CD4-positive, alpha-beta T cell treated with Interleukin-6 at 100 ng/mL for 8 hours (primary cell): Measurements from ENCODE around the gene MRPS18A.
"Not testable (repeated sequence)": the region's sequence is repeated elsewhere in the genome, so short reads cannot be mapped to it uniquely, and the experiment has no call there.

Source experiments
- DNase-seq: peaks from one replicate; pipeline ENCODE4 v3.0.0-alpha.2; 2020; ENCODE audit warnings: mixed read lengths, low spot score

Gene MRPS18A

DNA sequence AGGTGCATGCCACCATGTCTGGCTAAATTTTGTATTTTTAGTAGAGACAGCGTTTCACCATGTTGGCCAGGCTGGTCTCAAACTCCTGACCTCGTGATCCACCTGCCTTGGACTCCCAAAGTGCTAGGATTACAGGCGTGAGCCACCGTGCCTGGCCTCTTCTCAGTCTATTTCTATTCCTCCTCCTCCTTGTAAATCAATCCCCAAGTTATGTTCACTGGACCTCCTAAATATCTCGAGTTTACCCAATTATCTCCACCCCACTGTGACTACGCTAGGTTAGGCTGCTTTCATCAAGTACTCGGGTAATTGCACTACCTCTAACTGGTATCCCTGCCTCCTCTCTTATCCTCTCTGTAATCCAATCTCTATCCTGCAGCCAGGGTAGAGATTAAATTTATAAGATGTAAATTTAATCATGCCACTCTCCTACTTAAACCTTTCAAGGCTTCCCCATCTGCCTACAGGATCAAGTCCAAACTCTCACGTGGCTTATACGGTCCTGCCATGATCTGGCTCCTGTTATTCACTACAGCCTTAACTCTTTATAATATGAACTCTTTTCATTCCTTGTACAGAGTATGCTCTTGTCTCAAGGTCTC lies 52.8 kb downstream of the MRPS18A start:
- DNase-seq, result no peak

DNA sequence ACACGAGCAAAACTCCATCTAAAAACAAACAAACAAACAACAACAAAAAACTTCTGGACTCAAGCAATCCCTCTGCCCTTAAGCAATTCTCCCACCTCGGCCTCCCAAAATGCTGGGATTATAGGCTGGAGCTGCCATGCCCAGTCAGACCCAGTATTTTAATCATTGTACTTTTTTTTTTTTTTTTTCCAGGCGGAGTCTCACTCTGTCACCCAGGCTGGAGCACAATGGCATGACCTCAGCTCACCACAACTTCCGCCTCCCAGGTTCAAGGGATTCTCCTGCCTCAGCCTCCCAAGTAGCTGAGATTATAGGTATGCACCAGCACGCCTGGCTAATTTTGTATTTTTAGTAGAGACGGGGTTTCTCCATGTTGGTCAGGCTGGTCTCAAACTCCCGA lies 54.6 kb downstream of the MRPS18A start:
- not testable (repeated sequence) for DNase-seq

- no peak for DNase-seq
These were observed 56.5 kb downstream of the MRPS18A start for GRCh38 chr6:43630980-43631619.

GRCh38 chr6:43629505-43630300 lies 57.9 kb downstream of the MRPS18A start:
- DNase-seq, result peak; percentile 92

DNA sequence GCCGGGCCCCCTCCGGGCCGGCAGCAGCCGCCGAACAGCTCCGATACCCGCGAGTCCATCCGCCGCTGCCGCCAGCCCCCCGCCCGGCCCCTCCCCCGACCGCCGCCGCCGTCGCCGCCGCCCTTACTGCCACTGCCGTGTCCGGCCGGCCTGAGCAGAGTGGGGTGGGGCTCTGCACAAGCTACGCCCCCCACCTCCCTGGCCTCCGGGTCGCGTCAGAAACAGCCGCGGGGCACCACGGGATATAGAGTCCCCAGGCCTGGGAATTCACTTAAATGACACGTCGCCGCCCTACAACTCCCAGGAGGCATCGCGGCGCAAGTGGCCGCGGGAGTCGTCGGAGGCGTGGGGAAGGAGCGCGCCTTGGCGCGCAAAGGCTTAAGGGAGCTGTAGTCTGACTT lies 58.5 kb downstream of the MRPS18A start, which contains the start of gene GTPBP2:
Gene GTPBP2 (minus strand): TSS at position 161 of the 401 bp plus-strand sequence. CDS start 102 bp downstream, at position 59.
- DNase-seq, result peak; percentile 95

DNA sequence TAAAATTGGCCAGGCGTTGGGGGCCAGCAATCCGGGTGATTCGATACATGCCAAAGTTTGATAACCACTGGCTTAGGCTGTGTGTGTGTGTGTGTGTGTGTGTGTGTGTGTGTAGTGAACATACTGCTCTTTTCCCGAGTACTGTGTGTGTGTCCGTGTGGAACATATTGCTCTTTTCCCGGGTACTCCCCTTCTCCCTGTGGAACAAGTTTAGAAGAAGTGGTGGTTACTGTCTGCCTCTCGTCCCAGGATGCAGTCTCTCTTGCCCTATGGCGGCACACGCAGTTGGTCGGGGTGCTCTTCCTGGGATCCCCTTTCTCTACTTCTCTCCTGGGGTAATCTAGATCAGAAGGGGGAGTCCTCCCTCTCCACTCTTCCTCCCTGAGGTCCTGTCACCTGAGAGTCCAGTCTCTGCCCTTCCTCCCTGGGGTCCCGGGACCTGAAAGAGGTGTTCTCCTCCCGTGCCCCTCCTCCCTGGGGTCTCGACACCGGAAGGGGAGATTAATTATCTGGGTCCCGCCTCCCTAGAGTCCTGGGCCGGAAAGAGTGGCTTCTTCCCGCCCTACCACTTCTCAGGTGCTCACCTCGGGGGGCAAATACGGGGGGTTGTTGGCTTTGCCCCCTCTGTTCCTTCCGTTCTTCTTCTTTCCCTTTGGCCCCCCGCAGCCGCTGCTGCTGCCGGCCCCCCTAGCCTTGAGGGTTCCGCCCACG lies 59.0 kb downstream of the MRPS18A start:
- peak; percentile 48 for DNase-seq

- DNase-seq, result no peak
These were observed 60.4 kb downstream of the MRPS18A start for GRCh38 chr6:43627008-43627825.

- DNase-seq, result no peak
These were observed 62.1 kb downstream of the MRPS18A start for GRCh38 chr6:43625393-43625992.

- DNase-seq, result no peak
These were observed 62.8 kb downstream of the MRPS18A start for GRCh38 chr6:43624786-43625288.

GRCh38 chr6:43623880-43624785 lies 63.5 kb downstream of the MRPS18A start:
- DNase-seq, result no peak

GRCh38 chr6:43622541-43622940 lies 65.0 kb downstream of the MRPS18A start:
- DNase-seq, result no peak

GRCh38 chr6:43621836-43622180 lies 65.8 kb downstream of the MRPS18A start:
- DNase-seq, result no peak
